GM19463 (cell line): ENCODE results near the gene POLR1E.

Source experiments
- ATAC-seq: cut with Tn5 transposase; IDR thresholded peaks from one replicate; pipeline ENCODE4 v1.9.1; 2021; ENCODE audit warnings: mild to moderate bottlenecking, moderate library complexity; ENCODE audit not compliant: unreplicated experiment

The POLR1E gene

DNA sequence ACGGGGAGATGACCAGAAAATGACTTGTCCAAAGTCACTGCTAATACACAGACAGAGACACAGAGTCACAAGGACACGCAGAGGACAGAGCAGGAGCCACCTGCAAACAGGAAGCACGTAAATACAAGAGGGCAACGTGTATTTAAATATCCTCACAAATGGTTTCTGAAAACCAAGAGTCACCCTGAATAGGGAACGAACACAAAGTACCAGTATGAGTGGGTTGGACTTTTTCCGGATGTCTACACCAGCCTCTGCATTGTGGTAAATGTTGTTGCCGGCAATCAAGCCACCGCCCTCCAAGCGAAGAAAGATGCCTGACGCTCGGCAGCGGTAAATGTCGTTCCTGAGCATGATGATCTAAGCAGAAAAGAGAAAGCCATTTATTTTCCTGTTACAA is 46.0 kb downstream of the POLR1E start:
- ATAC-seq, result no peak

GRCh38 chr9:37534412-37534811 is 48.7 kb downstream of the POLR1E start:
- no peak for ATAC-seq

DNA sequence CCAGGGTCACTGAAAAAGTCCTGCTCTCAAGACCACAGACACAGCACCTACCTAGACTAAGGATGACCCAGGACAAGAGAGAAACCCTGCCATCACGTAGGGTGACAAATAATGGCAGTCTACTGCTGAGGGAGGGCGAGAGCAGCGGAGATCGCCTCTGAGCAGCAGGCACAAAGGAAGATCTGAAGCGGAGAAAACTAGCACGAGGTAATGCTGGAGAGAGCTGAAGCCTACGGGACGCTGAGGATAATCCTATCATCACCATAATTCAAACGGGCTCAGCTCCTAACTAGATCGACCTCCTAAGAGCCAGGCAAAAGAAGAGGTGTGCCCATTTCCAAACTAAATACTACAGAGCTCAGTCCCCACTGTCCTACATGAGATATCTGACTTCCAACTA is 49.2 kb downstream of the POLR1E start:
- ATAC-seq, result no peak

DNA sequence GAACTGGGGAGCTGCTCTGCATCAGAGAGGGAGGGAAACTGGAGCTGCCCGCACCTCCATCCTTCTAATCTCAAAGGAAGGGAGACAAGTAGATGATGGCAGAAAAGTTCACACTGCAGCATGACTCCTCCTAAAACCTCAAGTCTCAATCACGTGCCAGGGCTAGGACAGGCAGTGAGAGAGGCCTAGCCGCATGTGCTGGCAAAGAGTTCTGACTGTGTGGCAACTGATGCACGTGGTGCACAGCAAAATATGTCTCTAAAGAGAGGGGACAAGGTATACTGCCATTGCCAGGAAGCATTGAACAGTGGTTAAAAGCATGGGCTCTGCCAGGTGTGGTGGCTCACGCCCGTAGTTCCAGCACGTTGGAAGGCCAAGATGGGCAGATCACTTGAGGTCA is 52.4 kb downstream of the POLR1E start:
- ATAC-seq, result no peak

- no peak for ATAC-seq
These were observed 53.9 kb downstream of the POLR1E start for GRCh38 chr9:37539634-37540033.

GRCh38 chr9:37540634-37541033 is 54.9 kb downstream of the POLR1E start:
- no peak for ATAC-seq

DNA sequence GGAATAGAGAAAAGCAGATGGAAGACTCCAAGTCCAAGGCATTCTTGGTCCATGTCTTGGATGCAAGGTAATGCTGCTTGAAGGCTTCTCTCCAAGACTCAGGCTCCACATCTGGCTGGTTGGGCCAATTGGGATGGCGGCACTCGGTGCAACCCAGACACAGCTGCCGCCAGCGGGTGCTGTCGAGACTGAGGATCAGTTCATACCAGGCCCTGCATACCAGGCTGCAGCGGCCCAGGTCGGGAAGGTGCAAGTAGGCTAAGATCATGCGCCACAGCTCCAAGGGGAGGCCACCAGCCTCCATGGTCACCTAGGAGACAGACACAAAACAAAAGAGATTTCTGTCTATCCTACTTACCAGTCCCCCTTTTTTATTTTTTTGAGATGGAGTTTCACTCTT is 55.7 kb downstream of the POLR1E start:
- no peak for ATAC-seq

- ATAC-seq, result no peak
These were observed 56.7 kb downstream of the POLR1E start for GRCh38 chr9:37542488-37542887.

- no peak for ATAC-seq
These were observed 57.1 kb downstream of the POLR1E start for GRCh38 chr9:37542895-37543294.

GRCh38 chr9:37543468-37543867 is 57.7 kb downstream of the POLR1E start:
- no peak for ATAC-seq

DNA sequence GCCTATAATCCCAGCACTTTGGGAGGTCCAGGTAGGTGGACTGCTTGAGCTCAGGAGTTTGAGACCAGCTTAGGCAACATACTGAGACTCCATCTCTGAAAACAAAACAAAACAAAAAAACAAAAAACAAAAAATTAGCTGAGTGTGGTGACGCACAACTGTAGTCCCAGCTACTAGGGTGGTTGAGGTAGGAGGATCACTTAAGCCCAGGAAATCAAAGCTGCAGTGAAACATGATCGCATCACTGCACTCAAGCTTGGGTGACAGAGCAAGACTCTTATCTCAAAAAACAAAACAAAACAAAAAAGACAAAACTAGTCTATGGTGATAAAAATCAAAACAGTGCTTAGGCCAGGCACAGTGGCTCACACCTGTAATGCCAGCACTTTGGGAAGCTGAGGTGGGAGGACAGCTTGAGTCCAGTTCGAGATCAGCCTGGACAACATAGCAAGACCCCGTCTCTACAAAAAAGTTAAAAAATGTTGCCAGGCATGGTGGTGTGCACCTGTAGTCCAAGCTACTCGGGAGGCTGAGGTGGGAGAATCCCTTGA is 61.7 kb downstream of the POLR1E start:
- no peak for ATAC-seq

DNA sequence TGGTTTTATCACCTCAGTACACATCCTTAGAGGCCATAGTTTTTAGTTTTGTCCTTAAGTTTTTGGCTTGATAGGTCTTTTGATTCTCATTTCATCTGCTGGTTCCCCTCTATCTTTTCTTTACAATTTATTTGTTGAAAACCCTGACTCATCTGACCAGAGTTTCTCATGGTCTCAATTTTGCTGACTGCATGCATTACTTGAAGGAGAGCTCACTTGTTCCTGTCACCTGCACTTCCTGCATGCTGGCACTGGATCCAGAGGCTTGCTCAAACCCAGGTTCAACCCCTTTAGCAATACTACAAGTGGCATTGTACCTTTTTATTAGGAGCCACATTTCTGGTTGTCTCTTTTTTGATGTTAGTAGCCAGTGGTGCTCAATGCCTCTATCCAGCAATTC is 63.8 kb downstream of the POLR1E start:
- no peak for ATAC-seq

GRCh38 chr9:37550781-37551180 is 65.0 kb downstream of the POLR1E start:
- no peak for ATAC-seq

GRCh38 chr9:37551468-37551867 is 65.7 kb downstream of the POLR1E start:
- no peak for ATAC-seq

- no peak for ATAC-seq
These were observed 66.1 kb downstream of the POLR1E start for GRCh38 chr9:37551888-37552287.
